Activated naive CD8-positive, alpha-beta T cell treated with anti-CD3 and anti-CD28 coated beads, Interleukin-2, amount 50 U/mL, for 24 hours (primary cell): ENCODE results near the gene ZDHHC3.
A peak's percentile ranks its signal among the peaks of the same experiment; 100 is the strongest.
"Not testable (repeated sequence)": the region's sequence is repeated elsewhere in the genome, so short reads cannot be mapped to it uniquely, and the experiment has no call there.

Experiments used
- ATAC-seq: fragments of 150-1000 bp; cut with Tn5 transposase; one replicate; pipeline ENCODE4 v1.10.0; 2021
- DNase-seq: peaks from one replicate; pipeline ENCODE4 v3.0.0; 2021
- H3K27ac Mint-ChIP-seq: one replicate; pipeline ENCODE4 v1.8.0; 2021; ENCODE audit warnings: mild to moderate bottlenecking, mixed read lengths
- H3K27me3 Mint-ChIP-seq: one replicate; pipeline ENCODE4 v1.8.0; 2021; ENCODE audit warnings: mixed read lengths
- H3K36me3 Mint-ChIP-seq: one replicate; pipeline ENCODE4 v1.8.0; 2021; ENCODE audit warnings: low read depth, mixed read lengths
- H3K4me1 Mint-ChIP-seq: one replicate; pipeline ENCODE4 v1.8.0; 2021; ENCODE audit warnings: mixed read lengths
- H3K4me3 Mint-ChIP-seq: one replicate; pipeline ENCODE4 v1.8.0; 2021; ENCODE audit warnings: mild to moderate bottlenecking, moderate library complexity, mixed read lengths
- H3K9me3 Mint-ChIP-seq: one replicate; pipeline ENCODE4 v1.8.0; 2021; ENCODE audit warnings: mixed read lengths

The ZDHHC3 gene

DNA sequence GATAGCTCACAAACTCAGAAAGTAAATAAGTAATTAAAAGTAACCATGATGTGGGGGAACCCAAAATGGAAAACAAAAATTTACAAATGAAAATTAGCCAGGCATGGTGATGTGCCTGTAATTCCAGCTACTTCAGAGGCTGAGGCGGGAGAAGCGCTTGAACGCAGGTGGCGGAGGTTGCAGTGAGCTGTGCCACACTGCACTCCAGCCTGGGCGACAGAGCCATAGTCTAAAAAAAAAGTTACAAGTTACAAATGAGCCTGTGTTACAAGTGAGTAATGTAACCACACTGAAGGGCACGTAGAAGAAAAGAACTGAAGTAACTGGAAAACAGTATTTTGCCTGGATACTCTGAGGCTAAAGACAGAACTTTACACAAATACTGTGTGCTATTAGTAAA lies 11.4 kb upstream of the ZDHHC3 start:
- peaks cover 39% of the 10 kb centered on the region for H3K36me3 Mint-ChIP-seq
- H3K27me3 Mint-ChIP-seq: no peaks in the 10 kb centered on the region
- H3K4me1 Mint-ChIP-seq: peaks cover 57% of the 10 kb centered on the region
- H3K4me3 Mint-ChIP-seq: no peak overlapping the region
- no peaks in the 10 kb centered on the region for H3K9me3 Mint-ChIP-seq
- no peak overlapping the region for H3K27ac Mint-ChIP-seq
- ATAC-seq (no peak), DNase-seq (no peak)

DNA sequence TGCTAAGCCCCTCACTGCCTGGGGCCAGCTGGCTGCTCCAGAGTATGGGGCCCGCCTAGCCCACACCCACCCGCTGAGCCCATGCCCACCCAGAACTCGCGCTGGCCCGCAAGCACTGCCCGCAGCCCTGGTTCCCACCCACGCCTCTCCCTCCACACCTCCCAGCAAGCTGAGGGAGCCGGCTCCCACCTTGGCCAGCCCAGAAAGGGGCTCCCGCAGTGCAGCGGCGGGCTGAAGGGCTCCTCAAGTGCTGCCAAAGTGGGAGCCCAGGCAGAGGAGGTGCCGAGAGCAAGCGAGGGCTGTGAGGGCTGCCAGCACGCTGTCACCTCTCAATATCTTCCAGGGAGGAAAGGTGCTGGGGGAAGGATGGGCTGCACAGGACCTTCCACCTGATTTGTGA lies 10.4 kb upstream of the ZDHHC3 start:
- peaks cover 64% of the 10 kb centered on the region for H3K4me1 Mint-ChIP-seq
- ATAC-seq, H3K4me3 Mint-ChIP-seq, H3K27me3 Mint-ChIP-seq, H3K27ac Mint-ChIP-seq, DNase-seq, H3K9me3 Mint-ChIP-seq: not testable (repeated sequence)
- peaks cover 32% of the 10 kb centered on the region for H3K36me3 Mint-ChIP-seq

DNA sequence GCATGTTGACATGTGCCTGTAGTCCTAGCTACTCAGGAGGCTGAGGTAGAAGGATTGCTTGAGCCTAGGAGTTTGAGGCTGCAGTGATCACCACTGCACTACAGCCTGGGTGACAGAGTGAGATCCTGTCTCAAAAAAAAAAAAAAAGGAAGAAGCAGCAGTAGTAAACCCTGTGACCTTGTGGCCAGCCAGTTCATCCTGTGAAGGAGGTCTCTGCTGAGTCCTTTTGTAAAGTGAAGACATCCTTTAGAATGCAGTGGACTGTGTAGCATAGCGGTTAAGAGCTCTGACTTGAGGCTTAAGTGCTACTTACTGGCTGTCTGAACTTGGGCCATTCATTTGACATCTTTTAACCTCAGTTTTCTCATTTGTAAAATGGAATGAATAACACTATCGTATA lies 8.4 kb upstream of the ZDHHC3 start:
- no peak for DNase-seq
- H3K4me3 Mint-ChIP-seq: no peak overlapping the region
- H3K4me1 Mint-ChIP-seq: peaks cover 69% of the 10 kb centered on the region
- H3K36me3 Mint-ChIP-seq: peaks cover 28% of the 10 kb centered on the region
- H3K9me3 Mint-ChIP-seq: no peaks in the 10 kb centered on the region
- no peak overlapping the region for H3K27ac Mint-ChIP-seq
- H3K27me3 Mint-ChIP-seq: no peaks in the 10 kb centered on the region
- no peak for ATAC-seq

DNA sequence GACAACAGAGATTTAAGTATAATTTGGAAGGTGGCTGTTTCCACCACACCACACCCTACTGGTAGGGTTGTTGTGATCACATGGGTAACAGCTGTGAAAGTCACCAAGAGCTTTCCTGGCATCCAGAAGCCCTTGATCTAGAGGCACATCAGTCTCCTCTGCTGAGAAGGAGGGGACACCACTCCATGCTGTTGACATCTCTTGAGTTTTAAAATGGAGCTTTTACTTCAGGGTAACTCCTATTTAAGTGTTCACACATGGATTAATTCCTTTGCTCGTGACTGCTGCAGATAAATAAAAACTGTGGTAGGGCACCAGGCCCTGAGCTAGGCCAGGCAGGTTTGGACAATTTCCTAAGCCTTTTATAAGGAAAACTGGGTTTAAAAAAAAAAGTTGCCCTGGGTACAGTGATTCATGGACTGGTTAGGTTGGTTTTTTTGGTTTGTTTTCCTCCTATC lies 7.5 kb upstream of the ZDHHC3 start:
- ATAC-seq: no peak
- no peak for DNase-seq
- peaks cover 24% of the 10 kb centered on the region for H3K36me3 Mint-ChIP-seq
- peaks cover 73% of the 10 kb centered on the region for H3K4me1 Mint-ChIP-seq
- H3K4me3 Mint-ChIP-seq: no peak overlapping the region
- H3K9me3 Mint-ChIP-seq: no peaks in the 10 kb centered on the region
- H3K27ac Mint-ChIP-seq: no peak overlapping the region
- H3K27me3 Mint-ChIP-seq: no peaks in the 10 kb centered on the region

DNA sequence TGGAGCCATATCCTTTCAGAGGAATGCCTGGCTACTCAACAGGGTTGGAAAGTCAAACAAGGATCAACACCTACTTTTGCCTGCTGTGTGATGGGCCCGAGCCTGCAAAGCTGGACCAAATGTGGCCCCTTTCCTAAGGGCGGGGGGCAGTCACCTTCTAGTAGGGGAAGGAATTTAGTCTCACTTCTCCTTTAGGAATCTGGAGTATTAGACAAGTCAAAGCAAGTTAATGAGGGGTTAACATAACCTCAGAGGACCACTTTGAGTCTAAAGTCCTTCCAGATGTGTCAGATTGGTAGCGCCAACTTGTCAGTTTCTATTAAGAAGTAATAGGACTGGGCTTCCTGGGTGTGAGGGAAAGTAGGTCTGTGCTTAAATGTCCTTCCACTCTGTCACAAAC lies 6.8 kb upstream of the ZDHHC3 start:
- Mint-ChIP-seq H3K36me3 (peaks cover 25% of the 10 kb centered on the region), H3K9me3 (no peaks in the 10 kb centered on the region), H3K27me3 (no peaks in the 10 kb centered on the region), H3K4me1 (peaks cover 77% of the 10 kb centered on the region), H3K27ac (no peak overlapping the region), H3K4me3 (no peak overlapping the region)
- DNase-seq (no peak), ATAC-seq (no peak)

DNA sequence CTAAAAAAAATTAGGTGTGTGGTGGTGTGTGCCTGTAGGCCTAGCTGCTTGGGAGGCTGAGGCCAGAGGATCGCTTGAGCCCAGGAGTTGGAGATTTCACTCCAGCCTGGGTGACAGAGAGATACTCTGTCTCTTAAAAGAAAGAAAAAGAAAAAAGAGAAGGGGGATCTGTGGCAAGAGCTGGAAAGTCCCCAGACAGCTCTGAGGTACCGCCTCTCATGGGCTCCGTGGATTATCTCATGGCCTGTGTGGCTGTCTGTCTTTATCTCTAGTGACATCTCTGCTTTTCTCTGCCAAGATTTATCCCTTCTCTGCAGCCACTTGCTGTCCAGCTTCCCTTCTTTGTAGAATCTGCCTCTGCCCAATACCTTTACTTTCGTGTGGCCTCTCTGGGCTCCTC lies 5.8 kb upstream of the ZDHHC3 start:
- no peaks in the 10 kb centered on the region for H3K9me3 Mint-ChIP-seq
- peaks cover 82% of the 10 kb centered on the region for H3K4me1 Mint-ChIP-seq
- no peak overlapping the region for H3K27ac Mint-ChIP-seq
- ATAC-seq (no peak), DNase-seq (peak; percentile 6)
- peaks cover 28% of the 10 kb centered on the region for H3K36me3 Mint-ChIP-seq
- H3K4me3 Mint-ChIP-seq: no peak overlapping the region
- no peaks in the 10 kb centered on the region for H3K27me3 Mint-ChIP-seq

DNA sequence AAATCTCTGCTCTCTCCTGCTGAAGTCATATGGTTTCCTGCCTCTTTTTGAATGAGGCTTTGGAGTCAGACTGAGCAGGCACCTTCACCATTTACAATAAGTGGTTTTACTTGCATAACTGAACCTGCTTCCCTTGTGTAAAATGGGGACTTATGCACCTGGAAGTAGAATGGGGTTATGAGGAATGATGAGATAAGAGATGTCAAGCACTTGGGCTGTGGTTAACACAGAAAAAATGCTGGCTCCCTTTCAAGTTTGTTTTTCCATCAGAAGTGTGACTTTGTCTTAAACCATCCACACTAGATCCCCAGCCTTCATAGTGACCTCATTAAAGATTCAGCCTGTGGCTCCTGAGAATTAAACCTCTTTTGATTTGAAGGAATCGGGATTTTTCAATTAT lies 5.2 kb upstream of the ZDHHC3 start:
- Mint-ChIP-seq H3K36me3 (peaks cover 27% of the 10 kb centered on the region), H3K27ac (peak overlapping the region; percentile 21)

DNA sequence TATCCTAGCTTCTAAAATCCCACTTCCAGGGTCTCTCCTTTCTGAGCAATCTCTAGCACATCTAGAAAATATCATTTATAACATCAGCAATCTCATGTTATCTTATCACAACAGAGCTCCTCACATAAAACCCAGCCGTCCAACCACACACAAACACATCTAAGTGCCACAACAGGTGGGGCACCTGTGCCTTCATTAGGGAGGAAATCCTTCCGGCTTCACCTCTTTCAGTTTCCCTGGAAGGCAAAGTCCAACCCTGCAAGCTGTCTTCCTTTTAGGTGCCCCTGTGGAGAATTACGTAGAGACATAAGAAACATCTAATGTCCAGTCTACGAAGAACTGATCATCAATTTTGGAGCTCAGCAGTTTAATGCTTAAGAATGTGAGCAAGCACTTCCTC lies 1.6 kb downstream of the ZDHHC3 start:
- no peaks in the 10 kb centered on the region for H3K27me3 Mint-ChIP-seq
- no peak for DNase-seq
- no peak overlapping the region for H3K27ac Mint-ChIP-seq
- H3K4me1 Mint-ChIP-seq: peaks cover 57% of the 10 kb centered on the region
- no peaks in the 10 kb centered on the region for H3K9me3 Mint-ChIP-seq
- ATAC-seq: no peak
- peak overlapping the region; percentile 87 for H3K4me3 Mint-ChIP-seq
- H3K36me3 Mint-ChIP-seq: peaks cover 12% of the 10 kb centered on the region

More for the DNA sequence above, 5.2 kb upstream of the ZDHHC3 start:
- peak overlapping the region; percentile 42 for H3K4me3 Mint-ChIP-seq
- peaks cover 82% of the 10 kb centered on the region for H3K4me1 Mint-ChIP-seq
- ATAC-seq (peak; percentile 47), DNase-seq (no peak)
- H3K27me3 Mint-ChIP-seq: no peaks in the 10 kb centered on the region
- no peaks in the 10 kb centered on the region for H3K9me3 Mint-ChIP-seq

DNA sequence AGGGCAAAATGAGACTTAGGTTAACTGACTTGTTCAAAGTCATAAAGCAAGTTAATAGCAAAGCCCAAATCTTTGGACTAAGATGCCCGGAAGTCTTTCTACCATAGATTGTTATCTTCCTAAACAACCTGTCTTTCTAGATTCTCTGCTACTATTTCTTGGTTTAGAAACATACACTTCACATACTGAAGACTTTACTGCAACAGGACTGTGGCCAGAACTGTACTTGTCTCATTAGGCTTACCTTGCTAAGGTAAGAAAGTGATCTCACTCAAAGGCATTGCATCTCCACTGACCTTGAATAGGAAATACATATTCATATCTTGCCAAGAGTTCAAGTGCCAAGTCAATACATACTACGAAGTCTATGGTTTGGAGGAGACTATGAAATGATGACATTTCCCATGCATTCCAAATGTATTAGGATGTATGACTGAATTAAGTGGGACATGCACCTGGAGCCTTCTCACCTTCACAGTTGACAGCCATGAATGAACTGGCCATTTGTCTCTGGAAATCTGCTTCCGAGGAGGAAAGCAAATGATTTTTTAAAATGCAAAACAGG lies 5.0 kb downstream of the ZDHHC3 start:
- Mint-ChIP-seq H3K27ac (no peak overlapping the region), H3K4me3 (no peak overlapping the region), H3K27me3 (no peaks in the 10 kb centered on the region), H3K4me1 (peaks cover 68% of the 10 kb centered on the region), H3K36me3 (peaks cover 2% of the 10 kb centered on the region), H3K9me3 (no peaks in the 10 kb centered on the region)
- no peak for DNase-seq
- no peak for ATAC-seq

DNA sequence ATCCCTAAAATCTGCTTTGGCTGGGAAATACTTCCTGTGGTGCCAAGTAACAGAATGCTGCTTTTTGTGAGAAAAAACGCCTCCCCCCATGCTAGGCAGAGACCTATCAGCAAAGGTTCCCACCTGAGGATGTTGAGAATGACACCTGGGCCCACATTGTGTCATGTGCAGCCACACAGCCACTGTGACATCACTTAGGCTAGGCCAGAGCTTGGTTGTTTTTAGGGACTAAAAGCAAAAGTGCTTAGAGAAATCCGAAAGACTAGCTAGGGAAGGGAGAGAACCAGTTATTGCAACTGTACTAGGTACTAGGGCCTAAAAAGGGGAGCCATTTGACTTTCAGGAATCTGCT lies 6.2 kb downstream of the ZDHHC3 start:
- peaks cover 2% of the 10 kb centered on the region for H3K36me3 Mint-ChIP-seq

DNA sequence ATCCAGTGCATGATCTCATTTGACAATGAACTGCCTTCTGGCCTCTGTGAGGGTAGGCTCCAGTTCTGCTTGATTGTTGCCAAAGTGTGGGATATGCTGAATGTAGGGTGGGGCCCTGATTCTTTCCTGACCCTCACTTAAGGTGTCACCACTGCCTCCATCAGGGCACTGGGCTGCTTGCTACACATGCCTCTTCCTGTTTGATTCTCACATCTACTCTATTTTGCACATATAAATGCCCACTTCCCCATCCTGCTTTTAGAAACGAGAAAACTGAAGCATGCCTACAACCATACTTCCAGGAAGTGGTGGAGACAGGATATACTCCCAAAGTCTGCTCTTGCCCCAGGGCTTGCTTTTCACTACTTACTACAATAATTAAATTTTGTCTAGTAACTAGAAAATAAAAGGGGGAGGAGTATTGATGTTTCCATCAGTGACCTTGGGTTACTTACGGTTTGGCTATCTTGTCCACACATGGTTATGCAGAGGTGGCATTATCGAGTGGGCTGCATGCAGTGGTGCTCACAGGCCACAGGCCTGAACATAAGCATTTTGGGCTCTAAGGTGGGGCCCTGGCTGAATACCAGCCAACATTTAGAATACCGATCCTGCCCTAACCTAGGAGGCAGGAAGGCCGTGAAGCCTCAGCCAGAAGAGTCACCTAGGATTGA lies 6.7 kb downstream of the ZDHHC3 start:
- H3K27me3 Mint-ChIP-seq: no peaks in the 10 kb centered on the region
- H3K4me3 Mint-ChIP-seq: no peak overlapping the region
- DNase-seq (no peak), ATAC-seq (no peak)
- H3K9me3 Mint-ChIP-seq: no peaks in the 10 kb centered on the region
- H3K27ac Mint-ChIP-seq: no peak overlapping the region
- peaks cover 2% of the 10 kb centered on the region for H3K36me3 Mint-ChIP-seq
- H3K4me1 Mint-ChIP-seq: peaks cover 58% of the 10 kb centered on the region

More for the DNA sequence above, 6.2 kb downstream of the ZDHHC3 start:
- no peak for DNase-seq
- no peaks in the 10 kb centered on the region for H3K9me3 Mint-ChIP-seq
- no peak overlapping the region for H3K4me3 Mint-ChIP-seq
- no peaks in the 10 kb centered on the region for H3K27me3 Mint-ChIP-seq
- H3K27ac Mint-ChIP-seq: no peak overlapping the region
- no peak for ATAC-seq
- peaks cover 63% of the 10 kb centered on the region for H3K4me1 Mint-ChIP-seq

DNA sequence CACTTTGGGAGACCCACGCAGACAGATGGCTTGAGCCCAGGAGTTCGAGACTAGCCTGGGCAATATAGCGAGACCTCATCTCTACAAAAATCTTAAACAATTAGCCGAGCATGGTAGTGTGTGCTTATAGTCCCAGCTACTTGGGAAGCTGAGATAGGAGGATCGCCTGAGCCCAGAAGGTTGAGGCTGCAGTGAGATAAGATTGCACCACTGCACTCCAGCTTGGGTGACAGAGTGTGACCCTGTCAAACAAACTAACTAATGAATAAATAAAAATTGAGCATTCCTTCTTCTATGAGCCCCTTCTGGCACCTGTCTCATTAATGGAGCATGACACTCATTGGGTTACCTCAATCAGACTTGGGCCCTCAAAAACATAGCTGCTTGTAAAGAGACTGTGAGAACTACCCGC lies 7.5 kb downstream of the ZDHHC3 start:
- ATAC-seq (no peak), DNase-seq (no peak)
- H3K27ac Mint-ChIP-seq: no peak overlapping the region
- H3K4me1 Mint-ChIP-seq: peaks cover 56% of the 10 kb centered on the region
- H3K4me3 Mint-ChIP-seq: no peak overlapping the region
- H3K27me3 Mint-ChIP-seq: no peaks in the 10 kb centered on the region
- peaks cover 2% of the 10 kb centered on the region for H3K36me3 Mint-ChIP-seq
- H3K9me3 Mint-ChIP-seq: no peaks in the 10 kb centered on the region

DNA sequence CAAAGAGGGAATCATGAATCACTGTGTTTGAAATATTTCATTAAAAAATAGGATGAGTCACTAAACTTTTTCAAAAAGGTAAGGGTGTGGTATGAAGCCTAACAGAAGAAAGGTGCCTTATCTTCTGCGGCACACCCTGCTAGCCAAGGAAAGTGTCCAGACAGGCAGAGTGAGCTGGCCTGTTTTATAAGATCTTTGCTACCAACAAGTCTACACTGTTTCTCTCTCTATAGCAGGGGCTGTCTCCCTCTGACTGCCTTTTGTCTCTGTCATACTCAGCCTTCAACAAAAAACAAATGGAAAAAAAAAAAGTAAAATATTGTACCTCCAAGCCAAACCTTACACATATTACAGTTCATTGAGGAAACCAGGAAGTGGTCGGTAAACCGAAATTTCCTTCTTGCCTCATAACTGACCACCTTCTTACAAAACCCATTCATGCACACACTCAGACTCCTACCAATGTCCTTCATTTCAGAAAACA lies 9.1 kb downstream of the ZDHHC3 start:
- Mint-ChIP-seq H3K27me3 (no peaks in the 10 kb centered on the region), H3K36me3 (no peaks in the 10 kb centered on the region), H3K27ac (no peak overlapping the region), H3K4me1 (peaks cover 52% of the 10 kb centered on the region), H3K9me3 (no peaks in the 10 kb centered on the region), H3K4me3 (no peak overlapping the region)
- no peak for DNase-seq
- ATAC-seq: peak; percentile 42

DNA sequence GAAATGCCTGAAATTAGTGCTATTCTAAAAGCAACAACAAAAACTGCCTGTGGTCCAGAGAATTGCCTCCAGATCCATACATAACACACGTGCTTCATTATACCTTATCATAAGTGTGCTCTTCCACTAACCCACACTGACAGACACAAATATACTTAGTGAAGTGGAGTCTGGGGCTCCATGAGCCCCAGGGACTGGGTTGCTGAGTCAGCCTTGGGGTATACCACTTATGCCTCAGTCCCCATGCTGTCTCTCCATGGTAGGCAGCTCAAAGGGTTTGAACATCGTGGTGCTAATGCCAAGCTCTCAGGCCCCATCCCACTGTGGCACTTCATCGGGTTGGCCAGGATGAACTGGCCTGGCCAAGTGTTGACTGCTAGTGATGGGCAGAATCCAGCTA lies 10.8 kb downstream of the ZDHHC3 start:
- no peak overlapping the region for H3K27ac Mint-ChIP-seq
- H3K9me3 Mint-ChIP-seq: no peaks in the 10 kb centered on the region
- no peak overlapping the region for H3K4me3 Mint-ChIP-seq
- no peak for DNase-seq
- ATAC-seq: no peak
- H3K27me3 Mint-ChIP-seq: no peaks in the 10 kb centered on the region
- no peaks in the 10 kb centered on the region for H3K36me3 Mint-ChIP-seq
- H3K4me1 Mint-ChIP-seq: peaks cover 46% of the 10 kb centered on the region

DNA sequence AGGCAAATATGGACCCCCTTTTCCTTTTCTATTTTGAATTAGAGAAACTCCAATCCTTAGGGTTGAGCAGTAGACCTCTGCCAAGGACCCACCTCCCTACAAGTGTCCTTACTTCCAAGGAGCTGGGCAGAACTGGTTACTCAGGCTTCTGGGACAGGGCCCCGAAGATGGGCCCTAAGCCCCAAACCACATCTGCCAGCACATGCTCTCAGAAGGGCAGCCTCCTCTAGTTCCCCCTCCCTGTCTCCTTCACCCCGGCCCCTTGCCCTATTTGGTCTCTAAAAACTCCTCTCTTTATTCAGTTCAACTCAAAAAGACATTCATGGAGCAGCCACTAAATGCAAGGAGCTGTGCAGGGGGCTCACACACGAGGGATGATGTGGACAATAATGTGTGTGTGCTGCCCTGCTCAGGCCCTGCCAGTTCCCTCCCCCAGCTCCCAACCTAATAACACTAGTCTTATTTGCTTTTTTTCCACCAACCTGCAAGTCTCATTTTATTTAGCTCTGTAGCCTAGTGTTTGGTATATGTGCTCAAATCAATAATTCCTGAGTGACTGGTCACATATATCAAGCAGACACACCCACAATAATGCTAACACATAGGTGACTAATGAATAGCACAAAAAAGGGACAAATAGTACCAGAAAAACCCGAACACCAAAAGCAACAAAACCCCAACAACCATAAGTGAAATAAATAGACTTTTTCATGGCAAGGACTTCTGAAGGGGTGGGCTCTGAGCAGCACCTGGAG lies 12.2 kb downstream of the ZDHHC3 start:
- Mint-ChIP-seq H3K4me3 (no peak overlapping the region), H3K36me3 (no peaks in the 10 kb centered on the region), H3K27ac (no peak overlapping the region), H3K9me3 (no peaks in the 10 kb centered on the region), H3K4me1 (peaks cover 31% of the 10 kb centered on the region), H3K27me3 (no peaks in the 10 kb centered on the region)
- DNase-seq: no peak
- ATAC-seq: no peak
